Spleen (tissue), 7 donors: Measurements from ENCODE around the gene ACP7.

Experiments
- POLR2AphosphoS5 ChIP-seq, 3 donors: sonication (generic); formaldehyde crosslinking; IDR thresholded peaks; one replicate each; pipeline ENCODE4 v1.5.1; 2017; ENCODE audit warnings: antibody characterized with exemption in 3 of 3
- TF ChIP-seq, protein P1 (sequence below), 11 experiments: fragments of 200-600 bp in 7 of 11; fragments of 450-650 bp in 4 of 11; sonication (generic) in 4 of 11; IDR thresholded peaks in 8 of 11; conservative IDR thresholded peaks in 3 of 11; 1 replicate in 7 of 11; 2 replicates in 4 of 11; pipeline versions ENCODE4 v1.4.0 to v1.8.0; 2016 to 2021; ENCODE audit warnings: antibody characterized with exemption in 11 of 11, inconsistent platforms in 4 of 11, mild to moderate bottlenecking in 1 of 11
- donor health status: DM: no; HTN: no; CAD: no; lungs with moderate emphysema.
- donor health status: DM: no; HTN: no; CAD: no.
- donor health status: DM: no; HTN: no; CAD: no.

DNA sequence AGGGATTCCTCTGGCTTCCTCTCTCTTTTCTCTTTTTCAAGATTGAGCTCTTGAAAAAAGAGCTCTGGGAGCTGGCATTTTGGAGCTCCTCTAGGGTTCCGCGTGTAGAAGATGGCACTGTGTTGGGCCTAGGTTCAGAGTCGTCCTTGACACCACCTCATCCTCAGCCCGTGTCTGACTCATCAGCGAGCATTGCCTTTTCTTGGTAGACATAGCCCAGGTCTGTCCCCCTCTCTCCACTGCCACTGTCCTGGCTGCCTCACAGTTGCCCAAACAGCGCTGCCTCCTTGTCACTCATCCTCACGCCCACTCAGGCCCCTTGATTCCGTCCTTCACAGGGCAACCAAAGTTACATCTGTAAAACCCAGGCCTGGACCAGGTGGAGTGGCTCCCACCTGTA lies 66.1 kb downstream of the ACP7 start:
- no peak for TF ChIP-seq POLR2AphosphoS5 (IDR thresholded peaks at IDR 0.05)
- TF ChIP-seq, protein P1, sequence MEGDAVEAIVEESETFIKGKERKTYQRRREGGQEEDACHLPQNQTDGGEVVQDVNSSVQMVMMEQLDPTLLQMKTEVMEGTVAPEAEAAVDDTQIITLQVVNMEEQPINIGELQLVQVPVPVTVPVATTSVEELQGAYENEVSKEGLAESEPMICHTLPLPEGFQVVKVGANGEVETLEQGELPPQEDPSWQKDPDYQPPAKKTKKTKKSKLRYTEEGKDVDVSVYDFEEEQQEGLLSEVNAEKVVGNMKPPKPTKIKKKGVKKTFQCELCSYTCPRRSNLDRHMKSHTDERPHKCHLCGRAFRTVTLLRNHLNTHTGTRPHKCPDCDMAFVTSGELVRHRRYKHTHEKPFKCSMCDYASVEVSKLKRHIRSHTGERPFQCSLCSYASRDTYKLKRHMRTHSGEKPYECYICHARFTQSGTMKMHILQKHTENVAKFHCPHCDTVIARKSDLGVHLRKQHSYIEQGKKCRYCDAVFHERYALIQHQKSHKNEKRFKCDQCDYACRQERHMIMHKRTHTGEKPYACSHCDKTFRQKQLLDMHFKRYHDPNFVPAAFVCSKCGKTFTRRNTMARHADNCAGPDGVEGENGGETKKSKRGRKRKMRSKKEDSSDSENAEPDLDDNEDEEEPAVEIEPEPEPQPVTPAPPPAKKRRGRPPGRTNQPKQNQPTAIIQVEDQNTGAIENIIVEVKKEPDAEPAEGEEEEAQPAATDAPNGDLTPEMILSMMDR (IDR thresholded peaks at IDR 0.05 in 8 of 11, conservative IDR thresholded peaks at IDR 0.05 in 3 of 11), result no peak
